Suprapubic skin (tissue), 4 donors: ENCODE results near the gene FAM131B.

Experiments
- CTCF ChIP-seq, 2 donors: fragments of 200-600 bp in 1 of 2; fragments of 450-650 bp in 1 of 2; sonication (generic) in 1 of 2; IDR thresholded peaks; one replicate each; pipeline ENCODE4 v1.5.1; 2016 to 2019; ENCODE audit warnings: antibody characterized with exemption in 2 of 2, mild to moderate bottlenecking in 1 of 2, moderate library complexity in 1 of 2
- EP300 ChIP-seq: sonication (generic); formaldehyde crosslinking; IDR thresholded peaks from one replicate; pipeline ENCODE4 v1.6.1; 2017; ENCODE audit warnings: antibody characterized with exemption
- POLR2A ChIP-seq, 2 donors: fragments of 450-650 bp; IDR thresholded peaks; one replicate each; pipeline ENCODE4 v1.6.1; 2017; ENCODE audit warnings: antibody characterized with exemption in 2 of 2, mild to moderate bottlenecking in 2 of 2, moderate library complexity in 2 of 2
- POLR2AphosphoS5 ChIP-seq, 3 donors: sonication (generic); formaldehyde crosslinking; IDR thresholded peaks; one replicate each; pipeline ENCODE4 v1.6.1; 2017; ENCODE audit warnings: antibody characterized with exemption in 3 of 3

GRCh38 chr7:143352531-143353002 lies 9.9 kb downstream of the FAM131B start:
- no peak for TF ChIP-seq CTCF (IDR thresholded peaks at IDR 0.05)
- no peak for TF ChIP-seq POLR2A (IDR thresholded peaks at IDR 0.05)
- no peak for TF ChIP-seq POLR2AphosphoS5 (IDR thresholded peaks at IDR 0.05)
- TF ChIP-seq EP300 = no peak
